ENCODE data around the gene TMEM235.

Gene TMEM235

DNA sequence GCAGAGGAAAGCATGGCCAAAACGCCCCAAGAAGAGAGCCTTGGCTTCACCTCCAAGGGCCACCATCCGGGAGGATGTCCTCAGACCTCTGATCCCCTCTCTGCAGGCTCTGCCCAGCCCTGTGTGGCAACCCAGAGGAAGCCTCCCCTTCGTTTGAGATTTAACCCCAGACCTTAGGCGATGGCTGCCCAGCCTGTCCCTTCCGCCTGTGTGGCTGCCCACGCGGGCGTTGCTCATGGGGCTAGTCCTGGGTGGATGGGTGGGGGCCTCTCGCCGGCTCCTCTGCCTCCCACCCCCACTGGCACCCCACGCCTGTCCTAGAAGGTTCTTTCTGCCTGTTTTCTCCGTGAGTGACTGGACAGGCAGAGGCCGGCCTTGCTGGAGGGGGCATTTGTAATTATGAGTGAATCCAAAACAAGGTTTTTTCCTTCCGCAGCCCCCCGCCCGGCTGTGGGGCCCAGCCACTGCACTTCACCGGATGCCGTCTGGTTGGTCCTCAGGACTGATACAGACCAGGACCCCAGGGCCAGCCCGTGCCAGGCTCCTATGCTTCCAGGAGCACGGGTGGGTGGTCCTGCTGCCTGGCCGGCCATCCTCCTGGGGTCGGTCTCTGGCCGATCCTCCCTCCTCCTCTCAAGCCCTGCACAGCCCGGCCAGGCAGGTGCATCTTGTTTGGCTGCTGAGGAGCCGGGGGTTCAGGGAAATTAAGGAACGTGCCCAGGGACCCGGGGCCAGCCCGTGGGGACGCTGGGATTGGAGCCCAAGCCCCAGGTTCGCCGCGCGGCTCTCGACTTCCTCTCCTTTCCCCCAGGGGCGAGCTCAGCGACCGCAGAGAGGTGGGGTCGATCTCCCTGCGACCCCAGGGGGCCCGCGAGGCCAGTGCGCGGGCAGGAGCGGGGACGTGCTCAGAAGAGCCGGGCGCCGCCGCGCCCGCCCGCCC is at the start of gene TMEM235:
Gene TMEM235 (plus strand): TSS at position 636 of the 940 bp plus-strand sequence. CDS start 393 bp downstream, outside the sequence.
- DNase-seq (ENCODE audit: low read depth in 1 of 2, low spot score in 1 of 2), result no peak

GRCh38 chr17:78182504-78182903 is 48.9 kb upstream of the TMEM235 start:
- no peak for DNase-seq (ENCODE audit: low read depth in 1 of 2, low spot score in 1 of 2)

GRCh38 chr17:78183916-78184315 is 47.5 kb upstream of the TMEM235 start:
- DNase-seq (ENCODE audit: low read depth in 1 of 2, low spot score in 1 of 2), result no peak

GRCh38 chr17:78184351-78184750 is 47.1 kb upstream of the TMEM235 start:
- DNase-seq (ENCODE audit: low read depth in 1 of 2, low spot score in 1 of 2), result no peak

DNA sequence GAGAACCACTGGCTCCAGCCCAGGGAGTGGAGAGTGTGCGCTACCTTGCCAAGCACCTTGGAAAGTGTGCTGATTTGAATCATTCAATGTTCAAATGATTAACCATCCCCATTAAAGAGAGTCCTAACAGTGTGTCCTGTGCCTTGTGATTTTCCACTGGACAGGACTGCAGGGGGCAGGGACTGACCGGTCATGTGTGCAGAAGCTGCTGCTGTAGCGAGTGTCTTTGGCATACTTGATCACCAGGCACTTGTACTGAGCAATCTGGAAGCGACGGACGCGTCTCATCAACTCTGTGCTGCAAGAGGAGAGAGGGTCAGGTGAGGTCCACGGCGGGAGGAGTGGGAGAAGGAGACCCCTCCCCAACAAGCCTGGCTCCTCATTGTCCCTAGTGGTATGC is 46.6 kb upstream of the TMEM235 start:
- DNase-seq (ENCODE audit: low read depth in 1 of 2, low spot score in 1 of 2), result no peak

GRCh38 chr17:78185981-78186691 is 45.3 kb upstream of the TMEM235 start:
- DNase-seq (ENCODE audit: low read depth in 1 of 2, low spot score in 1 of 2), result no peak

GRCh38 chr17:78186692-78187595 is 44.5 kb upstream of the TMEM235 start, which contains the start of the genes AFMID and TK1:
Gene AFMID (plus strand): TSS chr17:78187362. CDS start chr17:78187371, 9 bp downstream.
Gene TK1 (minus strand): TSS chr17:78187052. CDS start chr17:78186994, 58 bp downstream.
- DNase-seq (ENCODE audit: low read depth in 1 of 2, low spot score in 1 of 2), result peak; percentile 75 to 81

DNA sequence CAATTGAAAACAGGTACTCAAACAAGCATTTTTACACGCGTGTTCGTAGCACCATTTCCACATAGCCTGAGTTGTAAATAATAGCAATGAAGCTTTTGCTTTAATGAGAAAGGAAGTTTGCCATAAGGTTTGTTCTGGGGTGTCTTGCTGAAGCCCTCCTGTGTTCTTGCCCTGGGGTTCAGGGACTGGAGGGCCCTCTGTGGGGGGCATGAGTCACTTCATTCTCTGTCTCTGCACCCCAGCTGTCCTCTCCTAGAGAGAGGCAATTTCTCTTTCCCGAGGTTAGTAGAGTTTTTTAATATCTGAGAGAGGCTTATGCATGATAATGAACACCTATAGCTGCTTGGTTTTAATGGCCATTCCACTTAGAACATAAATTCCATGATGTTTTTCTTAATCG is 34.7 kb upstream of the TMEM235 start:
- DNase-seq (ENCODE audit: low read depth in 1 of 2, low spot score in 1 of 2), result no peak

- no peak for DNase-seq (ENCODE audit: low read depth in 1 of 2, low spot score in 1 of 2)
These were observed 34.1 kb upstream of the TMEM235 start for GRCh38 chr17:78197147-78197832.

DNA sequence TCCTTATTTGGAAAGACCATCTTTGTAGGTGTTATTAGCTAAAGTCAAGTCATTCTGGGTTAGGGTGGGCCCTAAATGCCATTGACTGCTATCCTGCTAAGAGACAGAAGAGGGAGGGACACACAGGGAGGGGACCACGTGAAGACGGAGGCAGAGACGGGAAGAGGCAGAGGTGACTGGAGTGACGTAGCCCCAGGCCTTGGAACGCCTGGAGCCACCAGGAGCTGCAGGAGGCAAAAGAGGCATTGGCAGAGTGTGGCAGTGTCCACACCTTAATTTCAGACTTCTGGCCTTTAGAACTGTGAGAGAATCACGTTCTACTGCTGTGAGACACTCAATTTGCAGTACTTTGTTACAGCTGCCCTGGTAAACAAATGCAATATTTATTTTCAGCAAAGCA is 31.0 kb upstream of the TMEM235 start:
- no peak for DNase-seq (ENCODE audit: low read depth in 1 of 2, low spot score in 1 of 2)

GRCh38 chr17:78202666-78203065 is 28.8 kb upstream of the TMEM235 start:
- no peak for DNase-seq (ENCODE audit: low read depth in 1 of 2, low spot score in 1 of 2)

- no peak for DNase-seq (ENCODE audit: low read depth in 1 of 2, low spot score in 1 of 2)
These were observed 26.9 kb upstream of the TMEM235 start for GRCh38 chr17:78204387-78205123.

DNA sequence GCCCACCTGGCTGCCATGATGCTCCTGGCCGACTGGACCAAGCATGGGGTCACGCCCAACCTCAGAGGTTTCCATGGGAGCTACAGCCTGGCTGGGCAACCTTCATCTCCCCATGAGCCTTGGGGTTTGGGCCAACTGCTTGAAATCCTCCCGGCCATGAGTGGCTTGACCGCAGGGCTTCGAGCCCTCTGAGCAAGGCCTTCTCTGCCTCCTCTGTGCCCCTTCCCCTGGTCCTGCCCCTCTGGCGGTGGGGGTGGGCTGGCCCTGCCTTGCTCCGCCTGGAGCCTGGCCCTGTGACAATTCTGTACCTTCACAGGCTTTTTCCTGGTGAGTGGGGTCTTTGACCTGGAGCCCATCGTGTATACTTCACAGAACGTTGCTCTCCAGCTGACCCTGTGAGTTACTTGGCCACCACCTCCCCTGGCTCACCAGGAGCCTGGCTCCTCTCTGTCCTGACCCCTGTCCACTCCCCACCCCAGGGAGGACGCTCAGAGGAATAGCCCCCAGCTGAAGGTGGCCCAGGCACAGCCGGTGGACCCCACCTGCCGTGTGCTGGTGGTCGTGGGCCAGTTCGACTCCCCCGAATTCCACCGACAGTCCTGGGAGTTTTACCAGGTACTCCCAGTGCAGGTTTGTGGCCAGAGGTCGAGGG is 26.2 kb upstream of the TMEM235 start:
- no peak for DNase-seq (ENCODE audit: low read depth in 1 of 2, low spot score in 1 of 2)

DNA sequence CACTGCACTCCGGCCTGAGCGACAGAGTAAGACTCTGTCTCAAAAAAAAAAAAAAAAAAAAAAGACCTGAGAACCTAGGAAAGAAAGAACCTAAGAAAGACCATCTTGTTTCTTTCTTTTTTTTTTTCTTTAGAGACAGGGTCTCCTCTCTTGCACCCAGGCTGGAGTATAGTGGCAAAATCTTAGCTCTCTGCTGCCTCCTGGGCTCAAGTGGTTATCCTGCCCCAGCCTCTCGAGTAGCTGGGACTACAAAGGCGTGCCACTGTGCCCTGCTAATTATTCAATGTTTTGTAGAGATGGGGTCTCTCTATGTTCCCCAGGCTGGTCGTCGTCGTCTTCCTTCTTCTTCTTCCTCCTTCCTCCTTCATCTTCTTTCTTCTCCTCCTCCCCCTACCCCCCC is 25.1 kb upstream of the TMEM235 start:
- DNase-seq (ENCODE audit: low read depth in 1 of 2, low spot score in 1 of 2), result no peak

GRCh38 chr17:78208486-78208885 is 22.9 kb upstream of the TMEM235 start:
- DNase-seq (ENCODE audit: low read depth in 1 of 2, low spot score in 1 of 2), result no peak

DNA sequence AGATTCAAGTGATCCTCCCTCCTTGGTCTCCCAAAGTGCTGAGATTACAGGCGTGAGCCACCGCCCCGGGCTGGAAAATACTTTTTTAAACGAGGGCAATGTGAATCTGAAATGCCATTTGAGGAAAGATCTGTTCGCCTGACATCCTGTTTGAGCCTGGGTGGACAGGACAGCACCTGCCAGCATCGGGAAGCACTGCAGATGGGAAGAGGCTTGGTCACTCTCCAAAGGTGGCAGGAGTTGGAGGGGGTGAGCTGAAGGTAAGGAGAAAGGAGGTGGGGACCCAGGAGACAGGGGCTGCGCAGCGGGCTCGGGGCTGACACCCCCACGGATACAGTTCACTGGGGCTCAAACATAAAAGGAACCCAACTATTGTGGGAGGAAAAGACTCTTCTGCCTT is 21.3 kb upstream of the TMEM235 start:
- DNase-seq (ENCODE audit: low read depth in 1 of 2, low spot score in 1 of 2), result no peak

GRCh38 chr17:78211032-78211431 is 20.4 kb upstream of the TMEM235 start:
- DNase-seq (ENCODE audit: low read depth in 1 of 2, low spot score in 1 of 2), result no peak

GRCh38 chr17:78214016-78214705 is 17.3 kb upstream of the TMEM235 start, which contains the start of gene BIRC5:
Gene BIRC5 (plus strand): TSS chr17:78214253. CDS start chr17:78214317, 64 bp downstream.
- DNase-seq (ENCODE audit: low read depth in 1 of 2, low spot score in 1 of 2), result peak; percentile 86 to 87

GRCh38 chr17:78214706-78215061 is 16.7 kb upstream of the TMEM235 start:
- DNase-seq (ENCODE audit: low read depth in 1 of 2, low spot score in 1 of 2), result no peak

Data from activated CD4-positive, alpha-beta T cell treated with anti-CD3 and anti-CD28 coated beads, Interleukin-2, amount 50 U/mL, for 24 hours (primary cell).